Transverse colon (tissue), 4 donors: ENCODE data around the gene CNKSR2. TPM values are rescaled to one million over a fixed set of nuclear protein-coding genes. Genes with fewer than 3 reads are reported as not detected.

ENCODE experiments used
- DNase-seq: peaks from one replicate; pipeline ENCODE4 v3.0.0-alpha.2; 2019
- H3K27ac ChIP-seq, 4 donors: fragments of 200-600 bp; sonication (generic); 2 replicates each; pipeline ENCODE4 v1.5.1; 2016 to 2018; ENCODE audit warnings: inconsistent platforms in 4 of 4
- H3K27me3 ChIP-seq: fragments of 200-600 bp; sonication (generic); 2 replicates; pipeline ENCODE4 v1.5.1; 2017; ENCODE audit warnings: inconsistent platforms
- H3K36me3 ChIP-seq, 4 donors: fragments of 200-600 bp; sonication (generic); 2 replicates each; pipeline ENCODE4 v1.5.1; 2017 to 2019; ENCODE audit warnings: inconsistent platforms in 4 of 4
- H3K4me1 ChIP-seq, 4 donors: fragments of 200-600 bp; sonication (generic); 2 replicates each; pipeline ENCODE4 v1.5.1; 2017 to 2020; ENCODE audit warnings: inconsistent platforms in 4 of 4
- H3K4me3 ChIP-seq, 4 donors: fragments of 200-600 bp; sonication (generic); 1 replicate in 1 of 4; 2 replicates in 3 of 4; pipeline versions ENCODE4 v1.5.1 to v1.6.1; 2017 to 2019; ENCODE audit warnings: inconsistent platforms in 4 of 4
- H3K9me3 ChIP-seq, 2 donors: fragments of 200-600 bp; sonication (generic); 2 replicates each; pipeline ENCODE4 v1.5.1; 2017 to 2019; ENCODE audit warnings: inconsistent platforms in 2 of 2
- CTCF ChIP-seq, 5 experiments: fragments of 200-600 bp in 3 of 5; fragments of 450-650 bp in 2 of 5; sonication (generic) in 3 of 5; IDR thresholded peaks; 1 replicate in 2 of 5; 2 replicates in 3 of 5; pipeline ENCODE4 v1.5.1; 2016 to 2017; ENCODE audit warnings: antibody characterized with exemption in 5 of 5, inconsistent platforms in 3 of 5, mild to moderate bottlenecking in 2 of 5, moderate library complexity in 1 of 5
- EP300 ChIP-seq: sonication (generic); formaldehyde crosslinking; IDR thresholded peaks from one replicate; pipeline ENCODE4 v1.6.1; 2017; ENCODE audit warnings: antibody characterized with exemption, low read depth
- POLR2A ChIP-seq: fragments of 450-650 bp; IDR thresholded peaks from one replicate; pipeline ENCODE4 v1.6.1; 2016; ENCODE audit warnings: antibody characterized with exemption, mild to moderate bottlenecking, moderate library complexity
- POLR2AphosphoS5 ChIP-seq, 3 donors: sonication (generic); formaldehyde crosslinking; IDR thresholded peaks; one replicate each; pipeline ENCODE4 v1.6.1; 2016; ENCODE audit warnings: antibody characterized with exemption in 3 of 3
- whole genome bisulfite sequencing, 2 donors: methylation state at CpG; one replicate each; pipeline ENCODE4 v1.1.5; 2018; ENCODE audit warnings: low coverage in 1 of 2; 5-methylcytosine and 5-hydroxymethylcytosine counted together
- in situ Hi-C, 4 donors: fragments of 200-750 bp; cut with MboI; loops; one replicate each; pipeline versions ENCODE4 v1.15.0 to v1.15.1; 2017; ENCODE audit warnings: low sequenced_read_pairs in 3 of 4, low pct_ligation_motif_present in 1 of 4, low pct_unique_long_range_greater_than_20kb in 1 of 4
- intact Hi-C: fragments of 100-400 bp; cut with DNase I; formaldehyde crosslinking; loops from one replicate; pipeline ENCODE4 v1.15.1; 2023; ENCODE audit warnings: low total_unique reads
- total RNA-seq, 4 donors: library from RNA; depleted of rRNA; stranded (reverse); fragments of >200 nt; gene quantifications; one replicate each; pipeline ENCODE4 v1.1.0, GENCODE V29; 2016

The CNKSR2 gene
- total RNA-seq, 4 donors from 2014 or later: 0.55 to 15.0 (median 2.7) TPM; not detected in 1

- Histone ChIP-seq H3K4me1 (no peaks in the 10 kb centered on the region), H3K27ac (no peak overlapping the region), H3K9me3 (no peaks in the 10 kb centered on the region), H3K4me3 (no peak overlapping the region), H3K27me3 (no peaks in the 10 kb centered on the region), H3K36me3 (no peaks in the 10 kb centered on the region)
- intact Hi-C loops: no loop called here
- 64% methylated on average over 4 of the region's 4 CpGs; no CpG with 5 or more reads in 1 of the 2 donors for WGBS, 2 donors
- no peak for DNase-seq
- TF ChIP-seq POLR2A (no peak), EP300 (no peak), POLR2AphosphoS5 (IDR thresholded peaks at IDR 0.05) (no peak), CTCF (IDR thresholded peaks at IDR 0.05) (no peak)
- in situ Hi-C loops: no loop called here
Measured at GRCh38 chrX:21666252-21666651, 292.0 kb downstream of the CNKSR2 start.

GRCh38 chrX:21666679-21667078 lies 292.5 kb downstream of the CNKSR2 start:
- intact Hi-C loops (no loop called here), in situ Hi-C loops (no loop called here)
- TF ChIP-seq POLR2A: no peak
- H3K27me3 ChIP-seq: no peaks in the 10 kb centered on the region
- no peaks in the 10 kb centered on the region for H3K36me3 ChIP-seq
- no peak overlapping the region for H3K27ac ChIP-seq
- H3K4me1 ChIP-seq: no peaks in the 10 kb centered on the region
- 73 to 77% methylated on average over 3 to 4 of the region's 4 CpGs for WGBS, 2 donors
- no peaks in the 10 kb centered on the region for H3K9me3 ChIP-seq
- H3K4me3 ChIP-seq: no peak overlapping the region
- no peak for DNase-seq

DNA sequence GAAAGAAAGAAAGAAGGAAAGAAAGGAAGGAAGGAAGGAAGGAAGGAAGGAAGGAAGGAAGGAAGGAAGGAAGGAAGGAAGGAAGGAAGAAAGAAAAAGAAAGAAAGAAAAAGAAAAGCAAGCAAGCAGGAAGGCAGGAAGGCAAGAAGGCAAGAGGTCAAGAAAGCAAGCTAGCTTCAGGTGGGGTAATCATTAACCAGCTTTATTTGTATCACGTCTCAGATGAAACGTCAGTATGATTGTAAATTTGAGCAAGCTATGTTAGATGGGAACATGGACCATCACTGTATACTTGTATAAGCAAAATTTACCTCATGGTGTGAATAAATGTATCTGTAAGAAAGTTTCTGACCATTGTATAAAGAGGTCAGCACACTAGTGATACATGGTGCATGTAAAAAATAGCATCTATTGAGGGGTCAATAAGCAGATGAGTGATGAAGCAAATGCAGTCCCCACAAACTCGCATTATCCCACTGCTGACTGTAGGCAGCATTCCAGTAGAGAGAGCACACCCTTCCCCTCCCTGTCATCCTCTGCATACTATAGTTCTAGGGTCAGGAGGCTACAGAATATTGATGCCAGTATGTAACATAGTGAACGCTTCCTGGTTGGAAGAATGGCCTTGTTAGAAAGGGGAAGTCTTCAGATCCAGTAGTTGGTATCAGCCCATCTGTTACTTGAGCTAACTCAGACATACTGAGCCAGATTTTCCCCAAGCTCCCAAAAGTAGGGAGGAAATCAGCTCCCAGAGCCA lies 300.4 kb downstream of the CNKSR2 start:
- no peak for TF ChIP-seq POLR2A
- no peak for TF ChIP-seq POLR2AphosphoS5 (IDR thresholded peaks at IDR 0.05)
- TF ChIP-seq EP300: no peak
- TF ChIP-seq CTCF (IDR thresholded peaks at IDR 0.05): no peak
- H3K4me3 ChIP-seq: no peak overlapping the region
- WGBS, 2 donors: 44 to 52% methylated on average over 2 to 4 of the region's 4 CpGs
- H3K27ac ChIP-seq: no peak overlapping the region
- no peak for DNase-seq
- H3K4me1 ChIP-seq: no peaks in the 10 kb centered on the region
- H3K9me3 ChIP-seq: no peaks in the 10 kb centered on the region
- in situ Hi-C loops: no loop called here
- H3K36me3 ChIP-seq: no peaks in the 10 kb centered on the region
- no peaks in the 10 kb centered on the region for H3K27me3 ChIP-seq
- intact Hi-C loops: no loop called here

DNA sequence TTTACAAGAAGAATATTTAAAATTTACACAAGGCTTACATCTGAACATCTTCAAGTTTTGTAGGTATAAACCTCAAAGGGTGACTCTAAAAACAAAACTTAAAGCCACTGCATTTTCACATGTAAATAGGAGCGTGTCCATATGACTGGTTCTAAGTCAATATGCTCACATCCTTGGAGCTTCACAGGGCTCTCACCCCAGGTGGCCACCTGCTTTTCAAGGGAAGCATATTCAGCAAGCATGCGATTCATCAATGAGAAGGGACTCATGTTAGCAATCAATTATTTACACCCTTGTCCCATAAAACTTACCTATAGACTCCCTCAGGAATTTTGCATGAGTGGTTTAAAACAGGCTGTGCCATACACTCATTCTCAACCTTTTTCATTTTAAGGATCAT lies 301.7 kb downstream of the CNKSR2 start:
- TF ChIP-seq POLR2AphosphoS5 (IDR thresholded peaks at IDR 0.05): no peak
- DNase-seq: no peak
- no peak overlapping the region for H3K4me3 ChIP-seq
- no peak overlapping the region for H3K27ac ChIP-seq
- no peaks in the 10 kb centered on the region for H3K4me1 ChIP-seq
- intact Hi-C loops (no loop called here), in situ Hi-C loops (no loop called here)
- no peaks in the 10 kb centered on the region for H3K36me3 ChIP-seq
- H3K9me3 ChIP-seq: no peaks in the 10 kb centered on the region
- 66 to 71% methylated on average over 2 of the region's 2 CpGs for WGBS, 2 donors
- H3K27me3 ChIP-seq: no peaks in the 10 kb centered on the region

DNA sequence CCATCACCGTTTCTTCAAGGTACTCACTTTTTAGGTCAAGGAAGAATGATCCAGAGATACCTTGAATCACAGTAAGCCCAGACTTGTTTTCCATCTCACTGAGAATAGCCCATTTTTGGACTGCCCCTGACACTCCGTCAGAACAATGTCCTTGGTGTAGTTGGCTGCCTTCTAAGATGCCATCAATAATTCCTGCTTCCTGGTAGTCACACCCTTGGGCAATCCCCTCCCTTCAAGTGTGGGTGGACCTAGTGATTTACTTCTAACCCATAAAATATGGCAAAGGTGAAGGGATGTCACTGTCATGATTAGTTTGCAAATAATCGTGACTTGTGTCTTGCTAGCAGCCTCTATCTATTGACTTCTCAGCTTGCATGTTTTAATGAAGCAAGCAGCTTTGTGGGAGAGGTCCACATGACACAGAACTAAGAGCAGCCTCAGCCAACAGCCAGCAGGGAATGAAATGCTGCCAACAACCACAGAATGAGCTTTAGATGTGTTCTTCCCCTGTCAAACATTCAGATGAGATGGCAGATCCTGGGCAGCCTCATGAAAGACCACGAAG lies 303.9 kb downstream of the CNKSR2 start:
- Histone ChIP-seq H3K27ac (no peak overlapping the region), H3K36me3 (no peaks in the 10 kb centered on the region), H3K4me3 (no peak overlapping the region), H3K27me3 (no peaks in the 10 kb centered on the region), H3K4me1 (no peaks in the 10 kb centered on the region), H3K9me3 (no peaks in the 10 kb centered on the region)
- in situ Hi-C loops: no loop called here
- intact Hi-C loops: no loop called here
- DNase-seq: no peak
- TF ChIP-seq EP300 (no peak), POLR2A (no peak), POLR2AphosphoS5 (IDR thresholded peaks at IDR 0.05) (no peak), CTCF (IDR thresholded peaks at IDR 0.05) (no peak)
- 53% methylated on average over 4 of the region's 4 CpGs; no CpG with 5 or more reads in 1 of the 2 donors for WGBS, 2 donors
